HG02571 (cell line): ENCODE results near the gene C2.
"Not testable (repeated sequence)": the region's sequence is repeated elsewhere in the genome, so short reads cannot be mapped to it uniquely, and the experiment has no call there.

ENCODE experiments used
- ATAC-seq: cut with Tn5 transposase; IDR thresholded peaks from one replicate; pipeline ENCODE4 v1.9.1; 2021; ENCODE audit warnings: mild to moderate bottlenecking, moderate library complexity; ENCODE audit not compliant: unreplicated experiment

C2 gene

GRCh38 chr6:31898383-31899011 is 29.0 kb upstream of the C2 start:
- no peak for ATAC-seq

GRCh38 chr6:31899215-31899614 is 28.3 kb upstream of the C2 start:
- no peak for ATAC-seq

GRCh38 chr6:31899882-31900722 is 27.4 kb upstream of the C2 start:
- no peak for ATAC-seq

GRCh38 chr6:31900917-31901414 is 26.6 kb upstream of the C2 start:
- no peak for ATAC-seq

- no peak for ATAC-seq
Observed at GRCh38 chr6:31901415-31901952, 26.0 kb upstream of the C2 start.

GRCh38 chr6:31901953-31902643 is 25.4 kb upstream of the C2 start, which contains the start of gene ZBTB12:
Gene ZBTB12, minus strand, starts transcription at chr6:31902086. Its CDS starts 781 bp downstream, at chr6:31901305.
- peak; percentile 42 for ATAC-seq

- no peak for ATAC-seq
Observed at GRCh38 chr6:31903957-31904356, 23.6 kb upstream of the C2 start.

GRCh38 chr6:31905041-31905440 is 22.5 kb upstream of the C2 start:
- ATAC-seq = no peak

- no peak for ATAC-seq
Observed at GRCh38 chr6:31906122-31906521, 21.4 kb upstream of the C2 start.

GRCh38 chr6:31906727-31907126 is 20.8 kb upstream of the C2 start:
- ATAC-seq = not testable (repeated sequence)

GRCh38 chr6:31907158-31907813 is 20.2 kb upstream of the C2 start:
- no peak for ATAC-seq

GRCh38 chr6:31908255-31908654 is 19.3 kb upstream of the C2 start:
- ATAC-seq = not testable (repeated sequence)

GRCh38 chr6:31908791-31909190 is 18.7 kb upstream of the C2 start:
- no peak for ATAC-seq

GRCh38 chr6:31909298-31909697 is 18.2 kb upstream of the C2 start:
- ATAC-seq = not testable (repeated sequence)

- ATAC-seq = no peak
Observed at GRCh38 chr6:31911826-31912585, 15.5 kb upstream of the C2 start.

GRCh38 chr6:31915351-31915750 is 12.2 kb upstream of the C2 start:
- no peak for ATAC-seq

GRCh38 chr6:31915756-31916155 is 11.8 kb upstream of the C2 start:
- no peak for ATAC-seq

- no peak for ATAC-seq
Observed at GRCh38 chr6:31918069-31918720, 9.3 kb upstream of the C2 start.

GRCh38 chr6:31919624-31920303 is 7.8 kb upstream of the C2 start:
- no peak for ATAC-seq
